Coronary artery (tissue), 2 donors: ENCODE measurements around the gene FRMD4A.
"Not testable (repeated sequence)": the region's sequence is repeated elsewhere in the genome, so short reads cannot be mapped to it uniquely, and the experiment has no call there.

ENCODE experiments used
- DNase-seq: peaks from one replicate; pipeline ENCODE4 v3.0.0-alpha.2; 2017; ENCODE audit warnings: low spot score
- H3K27ac ChIP-seq, 2 donors: fragments of 200-600 bp; sonication (generic); one replicate each; pipeline ENCODE4 v1.5.1; 2016 to 2019
- H3K4me3 ChIP-seq: fragments of 200-600 bp; sonication (generic); 2 replicates; pipeline ENCODE4 v1.5.1; 2016; ENCODE audit warnings: mild to moderate bottlenecking, moderate library complexity
- CTCF ChIP-seq: fragments of 200-600 bp; sonication (generic); IDR thresholded peaks from one replicate; pipeline ENCODE4 v1.5.1; 2019; ENCODE audit warnings: antibody characterized with exemption

FRMD4A gene

GRCh38 chr10:13830385-13830784 lies 500.3 kb downstream of the FRMD4A start:
- DNase-seq, result no peak
- no peak overlapping the region for H3K4me3 ChIP-seq
- TF ChIP-seq CTCF, result no peak
- H3K27ac ChIP-seq, result no peak overlapping the region

- H3K4me3 ChIP-seq, result no peak overlapping the region
- no peak for DNase-seq
- no peak for TF ChIP-seq CTCF
- H3K27ac ChIP-seq, result no peak overlapping the region
Measured at GRCh38 chr10:13829790-13830189, 500.9 kb downstream of the FRMD4A start.

- not testable (repeated sequence) for H3K4me3 ChIP-seq, H3K27ac ChIP-seq, DNase-seq
Measured at GRCh38 chr10:13828284-13828683, 502.4 kb downstream of the FRMD4A start.

- Histone ChIP-seq H3K4me3 (peak overlapping the region; percentile 40), H3K27ac (peak overlapping the region; percentile 11 to 38)
- DNase-seq, result no peak
- TF ChIP-seq CTCF, result no peak
Measured at GRCh38 chr10:13827076-13827797, 503.5 kb downstream of the FRMD4A start.

GRCh38 chr10:13823709-13824405 lies 506.9 kb downstream of the FRMD4A start:
- DNase-seq, result no peak
- no peak for TF ChIP-seq CTCF
- Histone ChIP-seq H3K27ac (no peak overlapping the region), H3K4me3 (no peak overlapping the region)

- Histone ChIP-seq H3K27ac (no peak overlapping the region), H3K4me3 (no peak overlapping the region)
- no peak for DNase-seq
- TF ChIP-seq CTCF, result no peak
Measured at GRCh38 chr10:13823096-13823708, 507.5 kb downstream of the FRMD4A start.

- H3K27ac ChIP-seq, result no peak overlapping the region
- no peak for DNase-seq
- no peak for TF ChIP-seq CTCF
- no peak overlapping the region for H3K4me3 ChIP-seq
Measured at GRCh38 chr10:13822490-13822889, 508.2 kb downstream of the FRMD4A start.
